Activated T-cell treated with anti-CD3 and anti-CD28 coated beads, Interleukin-2, amount 50 U/mL, for 1 hour (primary cell): ENCODE data around the gene PLA2G4B.
A peak's percentile ranks its signal among the peaks of the same experiment; 100 is the strongest.

Source experiments
- DNase-seq: peaks from one replicate; pipeline ENCODE4 v3.0.0-alpha.2; 2020

PLA2G4B gene

DNA sequence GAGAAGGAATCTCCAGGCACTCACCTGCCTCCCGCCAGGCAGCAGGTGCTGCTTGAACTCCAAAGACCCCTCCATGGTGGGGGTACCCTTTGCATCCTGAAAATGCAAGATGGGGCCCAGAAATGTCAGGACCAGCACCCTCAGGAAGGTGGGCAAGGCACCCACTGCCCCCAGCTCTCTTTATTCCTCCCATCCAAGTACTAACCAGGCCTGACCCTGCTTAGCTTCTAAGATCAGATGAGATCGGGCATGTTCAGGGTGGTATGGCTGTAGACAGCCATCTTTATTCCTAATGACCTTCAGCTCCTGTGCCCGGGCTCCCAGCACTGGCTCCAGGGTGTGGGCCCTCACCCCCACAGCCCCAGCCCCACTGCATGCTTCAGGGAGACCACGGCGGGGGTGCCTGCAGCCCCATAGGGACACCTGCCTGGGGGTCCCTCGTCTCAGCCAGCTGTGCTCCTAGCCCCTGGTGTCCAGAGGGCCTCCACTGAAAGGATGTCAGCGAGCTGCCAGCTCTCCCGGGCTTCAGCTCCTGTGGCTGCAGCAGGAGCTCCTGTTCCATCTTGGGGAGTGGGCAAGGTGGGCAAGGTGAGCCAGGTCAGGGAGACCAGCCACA is 13.2 kb downstream of the PLA2G4B start:
- DNase-seq = no peak

DNA sequence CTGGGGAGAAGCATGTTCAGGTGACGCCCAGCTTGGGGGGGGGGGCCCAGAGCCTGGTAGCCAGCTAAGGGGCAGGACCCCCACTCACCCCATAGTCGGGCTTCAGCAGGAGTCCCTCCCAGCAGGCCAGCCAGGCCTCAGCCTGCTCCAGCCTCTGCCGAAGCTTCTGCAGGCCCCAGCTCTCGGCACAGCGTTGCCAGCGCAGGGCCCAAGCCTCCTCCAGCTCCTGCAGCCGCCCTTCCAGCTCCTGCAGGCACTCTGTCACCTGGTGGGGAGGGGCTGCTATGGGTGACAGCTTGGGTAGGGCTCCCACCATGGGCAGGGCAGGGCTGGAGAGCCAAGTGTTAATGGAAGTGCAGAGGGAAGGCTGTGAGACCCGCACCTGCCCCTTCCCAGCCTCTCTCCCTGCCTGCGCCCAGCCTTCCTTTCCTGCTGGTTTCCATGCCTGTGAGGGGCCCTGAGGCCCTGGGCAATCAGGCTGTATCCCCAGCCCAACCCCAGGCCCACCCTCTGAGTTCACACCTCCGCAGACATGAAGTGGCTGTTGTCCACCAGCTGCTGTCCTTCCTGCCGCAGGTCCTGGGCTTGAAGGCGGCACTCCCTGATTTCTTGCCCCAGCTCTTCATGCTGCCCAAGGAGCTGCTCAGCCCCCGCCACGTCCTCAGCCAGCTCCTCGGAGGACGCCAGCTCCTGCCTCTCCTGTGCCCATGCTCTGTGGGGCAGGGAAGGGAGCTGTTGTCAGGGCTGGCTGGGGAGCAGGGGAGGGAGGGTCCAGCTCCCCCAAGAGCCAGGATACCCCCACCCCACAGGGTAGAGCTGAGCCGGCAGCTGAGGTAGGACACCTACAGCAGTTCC is 14.3 kb downstream of the PLA2G4B start:
- no peak for DNase-seq

DNA sequence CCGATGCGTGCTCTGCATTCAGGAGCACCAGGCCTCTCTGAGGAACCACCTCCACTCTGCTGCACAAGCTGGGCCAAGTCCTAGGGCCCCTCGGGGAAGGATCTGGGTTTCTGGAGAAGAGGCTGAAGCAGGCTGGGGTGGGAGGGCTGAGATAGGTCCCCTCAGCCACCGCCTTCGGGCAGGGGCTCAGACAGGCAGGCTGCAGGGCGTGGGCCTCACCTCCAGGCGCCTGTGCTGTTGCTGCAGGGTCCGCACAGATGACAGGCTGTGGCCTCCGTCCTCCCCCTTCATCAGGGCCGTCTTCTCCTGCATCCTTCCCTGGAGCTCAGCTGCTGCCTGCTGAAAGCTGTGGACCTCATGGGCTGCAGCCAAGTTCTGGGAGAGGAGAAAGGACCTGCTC is 15.2 kb downstream of the PLA2G4B start:
- DNase-seq = no peak

DNA sequence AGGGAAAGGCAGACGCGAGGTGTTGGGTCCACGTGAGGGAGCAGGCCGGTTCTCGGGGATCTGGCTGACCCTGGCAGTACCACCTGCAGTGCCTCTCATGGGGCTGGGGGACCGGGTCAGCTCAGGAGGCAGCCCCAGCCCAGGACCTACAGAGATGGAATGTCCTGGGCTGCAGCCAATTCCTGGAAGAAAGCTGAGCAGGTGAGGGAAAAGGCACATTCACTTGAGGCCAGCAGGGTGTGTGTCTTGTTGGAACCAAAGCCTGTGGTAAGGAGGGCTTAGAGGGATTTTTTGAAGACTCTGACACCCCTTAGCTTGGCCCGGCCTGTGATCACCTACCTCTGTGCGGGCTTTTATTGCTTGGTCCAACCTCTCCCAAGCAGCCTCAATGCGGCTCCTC is 15.8 kb downstream of the PLA2G4B start:
- DNase-seq = no peak

DNA sequence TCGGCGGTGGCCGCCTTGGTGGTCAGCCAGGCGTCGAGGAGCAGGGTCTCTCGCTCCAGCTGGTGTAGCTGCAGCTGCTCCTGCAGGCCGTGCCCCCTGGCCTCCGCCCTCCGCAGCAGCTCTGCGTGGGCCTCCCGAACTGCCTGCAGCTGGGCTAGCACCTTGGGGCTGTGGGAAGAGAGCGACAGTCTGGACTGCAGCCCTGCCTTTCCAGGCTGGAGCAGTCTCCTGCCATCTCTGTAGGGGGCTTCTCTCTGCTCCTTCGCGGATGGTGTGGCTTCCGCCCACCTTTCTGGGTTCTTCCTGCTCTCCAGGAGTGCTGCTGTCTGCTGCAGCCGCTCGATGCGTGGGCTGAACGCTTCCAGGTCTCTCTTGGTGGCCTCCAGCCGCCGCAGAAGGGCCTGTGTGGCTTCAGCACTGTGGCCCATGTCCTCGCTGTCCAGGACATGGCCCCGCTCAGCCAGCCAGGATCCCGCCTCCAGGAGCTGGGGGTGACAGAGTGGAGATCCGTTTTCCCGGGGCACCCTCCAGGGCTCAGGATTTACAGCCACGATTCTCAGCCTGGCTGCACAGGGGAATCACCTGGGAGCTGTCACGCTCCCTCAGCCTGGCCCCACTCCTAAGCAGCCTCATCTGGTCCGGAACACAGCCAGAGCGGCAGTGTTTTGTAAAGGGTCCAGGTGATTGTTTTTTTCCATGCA is 16.8 kb downstream of the PLA2G4B start:
- DNase-seq = no peak

DNA sequence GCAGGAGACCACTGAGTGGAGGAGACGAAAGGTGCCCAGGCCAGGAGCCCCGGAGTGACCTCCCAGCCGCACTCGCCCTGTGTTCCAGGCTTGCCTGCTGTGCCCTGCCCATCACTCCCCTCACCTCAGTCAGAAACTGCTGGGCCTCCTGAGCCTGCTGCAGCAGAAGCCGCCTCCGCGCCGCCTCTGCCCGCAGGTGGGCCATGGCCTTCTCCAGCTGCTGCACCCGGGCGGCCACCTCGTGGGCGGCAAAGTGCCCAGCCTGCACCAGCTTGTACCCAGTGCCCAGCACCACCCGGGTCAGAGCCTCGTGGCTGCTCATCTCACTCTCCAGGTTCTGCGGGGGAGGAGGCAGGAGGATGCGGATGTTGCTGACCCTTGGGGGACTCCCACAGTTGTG is 17.6 kb downstream of the PLA2G4B start:
- no peak for DNase-seq

DNA sequence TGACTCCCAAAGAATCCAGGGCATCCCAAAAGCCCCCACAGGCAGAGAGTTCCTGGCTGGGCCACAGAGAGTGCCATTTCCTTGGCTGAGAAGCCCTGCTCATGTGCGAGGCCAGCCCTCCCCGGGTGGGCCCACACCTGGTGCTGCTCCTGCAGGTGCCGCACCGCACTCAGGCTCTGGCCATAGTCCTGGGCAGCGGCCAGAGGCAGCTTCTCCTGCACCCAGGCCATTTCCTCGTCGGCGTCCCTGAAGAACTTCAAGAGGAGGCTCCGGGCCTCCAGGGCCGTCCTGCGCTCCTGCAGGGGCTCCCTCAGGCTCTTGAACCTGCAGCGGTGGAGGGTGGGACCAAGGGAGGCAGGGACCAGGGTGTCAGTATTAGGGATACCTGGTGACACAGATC is 18.1 kb downstream of the PLA2G4B start:
- no peak for DNase-seq

DNA sequence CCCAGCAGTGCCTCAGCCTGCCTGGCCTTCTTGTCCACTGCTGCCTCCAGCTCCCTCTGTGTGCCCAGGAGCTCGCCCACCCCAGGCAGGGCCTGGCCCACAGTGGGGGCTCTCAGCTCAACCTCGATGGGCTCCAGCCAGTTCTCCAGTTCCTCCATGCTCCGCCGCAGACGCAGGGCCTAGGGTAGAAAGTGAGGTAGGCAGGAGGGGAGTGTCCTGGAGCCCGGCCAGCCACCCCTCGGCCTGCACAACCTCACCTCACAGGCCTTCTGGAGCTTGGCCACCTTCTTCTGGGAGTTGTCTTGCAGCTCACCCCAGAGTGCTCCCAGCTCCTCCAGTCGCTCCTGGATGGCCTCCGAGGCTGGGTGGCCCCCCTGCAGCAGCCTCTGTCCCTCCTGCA is 18.7 kb downstream of the PLA2G4B start:
- DNase-seq = no peak

DNA sequence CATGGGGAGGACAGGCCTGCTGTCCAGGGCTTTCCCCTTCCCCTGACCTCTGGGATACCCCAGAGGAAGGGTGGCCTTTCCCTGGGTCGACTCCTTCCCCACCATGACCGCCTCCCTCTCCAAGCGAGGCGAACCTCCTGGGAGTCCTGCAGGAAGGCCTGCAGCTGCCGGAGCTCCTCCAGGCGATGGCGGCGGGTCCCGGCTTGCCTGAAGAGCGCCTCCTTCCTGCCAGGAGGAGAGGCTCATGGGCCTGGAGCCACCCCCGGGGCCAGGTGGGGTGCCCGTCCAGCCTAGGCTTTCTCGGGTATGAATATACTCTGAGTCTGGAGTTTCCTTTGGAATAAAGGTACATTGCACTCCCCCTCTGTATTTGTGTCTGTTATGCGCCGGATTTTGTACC is 20.1 kb downstream of the PLA2G4B start:
- DNase-seq = no peak

DNA sequence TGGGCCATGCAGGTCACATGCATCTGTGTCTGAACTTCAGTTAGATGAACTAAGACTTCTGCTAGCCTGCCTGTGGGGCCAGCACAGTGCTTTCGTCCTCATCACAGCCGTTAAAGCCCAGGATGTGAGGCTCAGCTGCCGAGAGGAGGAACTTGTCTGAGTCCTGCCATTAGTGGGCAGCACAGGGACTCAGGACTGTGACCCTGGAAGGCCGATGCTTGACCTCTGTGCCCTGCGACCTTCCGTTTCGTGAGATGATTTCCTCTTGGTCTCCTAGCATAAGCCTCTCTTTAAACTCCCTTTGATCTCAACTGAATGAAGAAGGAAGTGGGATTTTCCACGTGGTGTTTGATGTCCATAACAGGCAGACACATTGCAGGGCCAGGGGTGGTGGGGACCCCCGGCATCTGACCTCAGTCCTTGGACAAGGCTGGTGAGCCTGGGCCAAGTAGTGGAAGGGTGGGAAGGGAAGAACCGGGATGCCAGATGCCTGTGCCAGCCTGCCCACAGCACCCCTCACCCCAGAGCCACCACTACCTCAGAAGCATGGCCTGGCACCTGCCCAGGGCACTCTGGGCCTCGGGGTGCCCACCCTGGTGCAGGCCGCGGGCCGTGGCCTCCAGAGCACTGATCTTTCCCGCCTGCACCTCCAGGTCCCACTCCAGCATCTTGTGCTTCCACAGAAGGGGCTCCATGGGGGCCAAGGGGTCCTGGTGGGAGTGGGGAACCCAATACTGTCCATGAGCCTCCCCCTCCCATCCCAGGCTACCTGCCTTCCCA is 21.6 kb downstream of the PLA2G4B start:
- no peak for DNase-seq

DNA sequence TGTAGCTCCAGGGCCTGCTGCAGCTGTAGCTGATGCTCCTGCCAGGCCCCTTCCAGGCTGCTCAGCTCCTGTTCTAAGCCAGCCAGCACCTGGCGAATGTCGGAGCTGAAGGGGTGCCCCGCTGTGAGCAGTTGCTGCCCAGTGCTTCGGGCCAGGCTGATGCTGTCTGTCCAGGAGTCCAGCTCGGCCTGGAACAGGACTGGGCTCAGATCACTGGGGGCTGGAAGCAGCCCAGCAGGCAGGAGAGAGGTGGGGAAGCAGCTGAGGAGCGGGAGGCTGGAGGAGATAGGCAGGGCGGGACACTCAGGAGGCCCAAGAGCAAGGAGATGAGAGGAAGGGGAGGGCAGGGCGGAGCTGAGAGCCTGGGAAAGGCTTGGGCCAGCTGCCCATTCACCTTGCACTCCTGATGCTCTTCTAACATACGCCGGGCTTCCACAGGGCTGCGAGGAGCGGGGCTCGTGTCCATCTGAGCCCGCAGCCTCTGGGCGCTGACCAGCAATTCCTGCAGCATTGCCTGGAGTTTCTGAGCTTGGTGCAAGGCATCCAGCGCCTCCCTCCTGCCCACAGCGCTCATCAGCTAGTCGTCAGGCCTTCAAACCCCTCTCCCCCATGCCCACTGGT is 23.2 kb downstream of the PLA2G4B start:
- no peak for DNase-seq

DNA sequence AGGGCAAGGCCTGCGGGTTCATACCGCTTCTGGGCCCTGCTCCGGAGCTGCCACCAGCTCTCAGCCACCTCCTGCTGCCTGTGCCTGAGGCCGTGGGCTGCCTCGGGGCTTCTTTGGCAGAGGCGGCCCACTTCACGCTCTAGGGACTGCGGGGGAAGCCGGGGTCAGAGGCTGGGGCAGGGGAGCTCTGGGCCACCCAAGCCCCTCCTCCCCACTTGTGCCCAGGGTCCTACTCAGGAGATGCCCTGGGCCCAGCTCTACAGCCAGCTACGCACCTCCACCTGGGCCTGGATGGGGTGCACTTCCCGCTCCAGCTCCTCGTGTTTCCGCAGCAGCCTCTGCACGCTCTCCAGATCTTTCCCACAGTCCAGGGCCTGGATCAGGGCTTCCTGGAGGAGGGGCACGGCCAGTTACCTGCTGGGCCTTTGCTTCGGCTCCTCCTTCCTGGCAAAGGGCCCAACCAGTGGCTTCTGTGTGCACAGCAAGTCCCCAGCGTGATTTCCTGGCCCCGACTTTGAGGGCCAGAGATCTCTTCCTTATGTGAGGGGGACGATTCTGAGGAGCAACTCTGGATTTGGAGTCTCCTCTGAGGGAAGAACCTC is 24.0 kb downstream of the PLA2G4B start:
- no peak for DNase-seq

DNA sequence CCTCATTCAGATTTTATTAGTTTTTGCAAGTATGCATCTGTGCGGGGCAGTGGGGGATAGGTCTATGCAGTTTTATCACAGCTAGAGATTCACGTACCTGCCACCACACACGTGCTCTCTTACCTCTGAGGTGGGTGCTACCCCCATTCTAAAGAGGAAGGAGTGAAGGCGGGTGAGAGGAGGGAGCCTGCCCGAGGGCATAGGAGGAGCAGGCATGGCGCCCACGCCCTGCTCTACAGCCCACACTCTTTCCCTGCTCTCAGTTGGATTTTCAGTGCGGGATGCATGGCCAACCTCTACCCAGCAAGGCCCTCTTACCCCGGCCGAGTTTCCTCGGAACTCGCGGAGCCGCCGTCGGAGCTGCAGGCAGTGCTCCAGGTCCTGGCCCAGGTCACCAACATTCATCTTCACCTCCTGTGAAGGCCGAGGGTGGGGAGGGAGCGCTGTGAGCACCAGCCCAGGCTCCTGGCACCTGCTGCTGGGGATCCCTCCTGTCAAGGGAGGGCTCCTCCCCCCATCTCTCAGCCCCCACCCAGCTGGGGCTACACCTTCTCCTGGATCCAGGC is 26.9 kb downstream of the PLA2G4B start:
- no peak for DNase-seq

DNA sequence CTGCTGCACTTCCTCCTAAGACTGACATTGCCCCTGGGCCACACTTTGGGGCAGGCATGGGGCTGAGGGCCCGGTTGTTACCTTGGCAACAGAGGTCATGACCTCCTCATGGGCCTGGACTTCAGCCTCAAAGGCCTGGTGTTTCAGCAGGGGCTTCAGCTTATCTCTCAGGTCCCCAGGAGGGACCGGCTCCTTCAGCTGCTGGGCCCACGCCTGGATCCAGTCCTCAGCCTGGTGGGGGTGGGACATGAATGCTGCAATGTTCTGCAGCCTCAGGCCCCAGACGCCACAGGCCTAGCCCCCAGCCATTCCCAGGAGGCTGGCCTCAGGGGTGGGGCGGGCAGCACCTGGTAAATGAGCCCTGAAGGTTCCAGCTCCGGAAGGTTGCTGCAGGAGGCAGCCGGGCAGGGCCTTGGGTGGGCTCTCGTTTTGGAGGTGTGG is 27.6 kb downstream of the PLA2G4B start:
- no peak for DNase-seq

DNA sequence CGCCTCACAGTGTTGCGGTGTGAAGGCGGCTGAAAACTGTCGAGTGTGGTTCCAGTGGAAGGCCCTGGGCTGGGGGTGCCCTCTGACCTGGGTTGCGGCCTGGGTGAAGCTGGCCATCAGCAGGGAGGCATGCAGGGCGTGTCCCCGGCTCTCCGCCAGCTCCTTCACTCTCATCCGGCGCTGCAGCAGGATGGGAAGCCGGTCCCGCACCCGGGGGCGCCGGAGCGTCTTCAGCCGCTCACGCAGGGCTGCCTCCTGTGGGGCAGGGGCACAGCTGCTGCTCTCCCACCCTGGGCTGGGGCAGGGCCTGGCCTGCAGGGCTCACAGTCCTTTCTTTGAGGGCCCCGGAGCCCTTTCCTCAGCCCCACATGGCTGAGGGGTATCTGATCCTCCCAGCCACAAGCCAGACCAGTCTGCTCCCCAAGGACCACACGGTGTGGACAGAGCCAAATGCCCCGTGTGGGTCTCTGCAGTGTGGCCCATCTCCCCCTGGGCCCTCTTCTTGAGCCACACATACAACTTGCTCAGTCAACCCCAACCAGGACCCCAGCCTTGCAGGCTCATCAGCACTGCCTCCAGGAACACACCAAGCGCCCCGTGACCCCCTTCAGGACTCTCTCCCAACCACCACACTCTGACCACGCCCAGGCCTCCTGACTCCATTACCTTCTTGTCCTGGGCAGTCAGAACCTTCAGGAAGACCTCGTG is 28.4 kb downstream of the PLA2G4B start:
- DNase-seq = no peak

DNA sequence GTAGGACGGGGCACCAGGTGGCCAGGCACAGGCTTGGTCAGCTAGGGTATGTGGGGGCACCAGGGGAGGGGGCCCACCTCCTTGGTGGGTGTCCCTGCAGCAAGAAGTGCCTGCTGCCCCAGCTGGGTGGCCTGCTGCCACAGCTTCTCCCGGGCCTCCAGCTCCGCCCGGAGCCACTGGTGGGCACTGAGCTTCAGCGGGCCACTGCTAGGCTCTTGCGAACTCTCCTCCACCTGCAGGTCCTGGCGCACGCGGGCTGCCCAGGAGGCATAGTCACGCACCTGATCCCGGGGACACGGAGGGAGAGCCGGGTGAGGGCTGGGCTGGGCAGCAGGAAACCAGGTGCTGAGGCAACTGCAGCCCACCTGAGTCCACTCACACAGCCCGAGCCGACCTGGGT is 29.7 kb downstream of the PLA2G4B start:
- no peak for DNase-seq

DNA sequence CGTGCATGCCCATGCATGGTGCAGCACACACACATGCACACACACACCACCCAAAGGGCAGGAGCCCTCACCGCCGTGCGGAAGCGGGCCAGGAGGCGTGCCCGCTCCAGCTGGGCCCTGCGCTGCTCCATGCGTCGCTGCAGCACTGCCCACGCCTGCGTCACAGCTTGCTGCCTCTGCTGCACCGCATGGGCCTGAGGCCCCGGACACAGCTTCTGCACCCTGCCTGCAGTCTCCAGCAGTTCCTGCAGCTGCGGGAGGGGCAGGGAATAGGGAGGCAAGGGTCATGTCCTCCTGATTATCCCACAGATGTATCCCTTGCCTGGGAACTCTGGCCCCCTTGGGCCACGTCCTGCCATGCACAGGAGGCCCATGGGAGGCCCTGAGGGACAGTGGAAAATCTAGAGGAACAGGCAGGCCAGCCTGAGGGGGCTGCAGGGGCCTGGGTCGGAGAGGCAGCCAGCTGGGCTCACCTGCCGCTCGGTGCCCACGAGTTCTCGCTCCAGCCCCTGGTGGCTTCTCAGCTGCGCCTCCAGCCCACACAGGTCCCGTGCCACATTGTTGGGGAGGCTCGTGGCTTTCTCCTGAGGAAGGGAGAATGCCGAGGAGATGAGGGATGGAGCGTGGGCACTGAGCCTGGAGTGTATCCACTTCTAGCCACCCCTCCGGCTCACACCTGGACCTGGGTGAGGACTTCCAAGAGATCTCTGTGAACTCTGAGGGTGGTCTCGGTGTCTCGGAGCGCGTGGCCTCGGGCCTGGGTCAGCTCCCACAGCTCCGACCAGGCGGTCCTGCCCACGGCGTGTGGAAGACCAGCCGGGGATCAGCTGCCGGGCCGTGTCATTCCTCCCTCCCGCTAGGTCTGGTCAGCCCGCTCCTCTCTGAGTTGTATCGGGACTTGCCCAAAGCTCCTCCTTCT is 31.4 kb downstream of the PLA2G4B start:
- no peak for DNase-seq

DNA sequence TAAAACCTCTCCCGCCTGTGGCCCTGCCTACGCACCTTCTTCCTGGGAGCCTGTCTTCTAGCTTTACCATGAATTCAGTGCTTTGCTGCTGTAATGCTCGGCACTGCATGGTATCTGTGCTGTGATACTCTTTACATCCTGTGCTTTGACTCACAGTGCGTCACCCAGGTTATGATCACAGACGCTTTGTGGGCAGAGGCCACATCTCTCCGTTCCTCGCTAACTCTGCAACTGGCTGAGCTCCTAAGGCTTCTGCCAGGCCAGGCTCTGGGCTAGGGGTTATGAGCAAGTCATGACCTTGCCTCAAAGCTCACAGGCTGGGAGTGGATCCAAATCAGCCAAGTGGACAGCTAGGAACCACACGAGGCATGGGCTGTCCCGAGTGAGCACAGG is 32.0 kb downstream of the PLA2G4B start:
- peak; percentile 64 for DNase-seq

DNA sequence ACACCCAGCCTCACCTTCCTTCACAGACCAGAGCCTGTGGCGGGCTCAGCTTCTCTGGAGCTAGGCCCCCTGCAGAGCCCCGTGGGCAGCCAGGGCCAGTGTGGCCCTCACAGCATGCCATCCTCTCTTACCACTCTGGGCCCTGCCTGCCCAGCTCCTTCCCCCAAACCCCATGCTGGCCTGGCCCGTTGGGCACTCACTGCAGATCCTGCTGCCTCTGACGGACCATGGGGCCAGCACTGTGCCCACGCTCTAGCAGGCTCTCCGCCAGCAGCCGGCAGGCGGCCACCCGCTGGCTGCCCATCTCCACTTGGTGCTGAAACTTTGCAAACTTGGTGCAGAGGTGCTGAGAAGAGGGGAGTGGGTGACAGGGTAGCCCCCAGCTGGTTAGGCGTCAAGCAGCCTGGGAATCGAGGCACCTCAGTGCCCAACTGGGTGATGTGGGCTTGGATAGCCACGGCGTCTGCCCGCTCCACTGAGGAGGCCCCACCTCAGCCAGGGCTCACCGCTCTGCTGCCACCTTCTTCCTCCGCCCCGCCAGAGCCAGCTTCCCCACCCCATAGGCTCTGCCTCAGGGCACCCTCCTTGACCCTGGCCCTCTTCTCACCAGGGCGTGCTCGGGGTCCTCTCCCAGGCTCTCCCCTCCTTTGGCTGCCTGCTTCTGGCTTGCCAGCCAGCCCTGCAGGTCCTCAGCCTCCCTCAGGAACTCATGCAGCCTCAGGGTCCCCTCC is 32.7 kb downstream of the PLA2G4B start:
- DNase-seq = no peak
